Thoracic aorta (tissue), 2 donors: Measurements from ENCODE around the gene KIAA1217. TPM values are rescaled to one million over a fixed set of nuclear protein-coding genes. Genes with fewer than 3 reads are reported as not detected.

Experiments
- ATAC-seq: fragments of 150-250 bp; one replicate; pipeline ENCODE4 v1.8.0; 2017; ENCODE audit warnings: low read depth; ENCODE audit not compliant: insufficient number of reproducible peaks, low FRiP score
- DNase-seq: peaks from one replicate; pipeline ENCODE4 v3.0.0-alpha.2; 2020; ENCODE audit warnings: low spot score
- H3K27ac ChIP-seq, 2 donors: fragments of 200-600 bp; sonication (generic); 1 replicate in 1 of 2; 2 replicates in 1 of 2; pipeline ENCODE4 v1.5.1; 2016; ENCODE audit warnings: mild to moderate bottlenecking in 2 of 2, moderate library complexity in 2 of 2
- H3K27me3 ChIP-seq: fragments of 200-600 bp; sonication (generic); replicated peaks from 2 replicates; pipeline ENCODE4 v1.6.0; 2016; ENCODE audit warnings: mild to moderate bottlenecking; ENCODE audit not compliant: insufficient read depth
- H3K36me3 ChIP-seq: fragments of 200-600 bp; sonication (generic); one replicate; pipeline ENCODE4 v1.5.1; 2016
- H3K4me1 ChIP-seq, 2 donors: fragments of 200-600 bp; sonication (generic); 1 replicate in 1 of 2; 2 replicates in 1 of 2; pipeline versions ENCODE4 v1.5.1 to v1.6.0; 2016; ENCODE audit warnings: low read depth in 2 of 2, mild to moderate bottlenecking in 1 of 2; ENCODE audit not compliant: control insufficient read depth in 1 of 2
- H3K4me3 ChIP-seq: fragments of 200-600 bp; sonication (generic); 2 replicates; pipeline ENCODE4 v1.5.1; 2016; ENCODE audit warnings: mild to moderate bottlenecking
- H3K9me3 ChIP-seq: fragments of 200-600 bp; sonication (generic); 2 replicates; pipeline ENCODE4 v1.5.1; 2016
- CTCF ChIP-seq: fragments of 200-600 bp; sonication (generic); IDR thresholded peaks from one replicate; pipeline ENCODE4 v1.5.1; 2019; ENCODE audit warnings: antibody characterized with exemption
- total RNA-seq, 2 donors: library from RNA; depleted of rRNA; stranded (reverse); fragments of >200 nt; gene quantifications; one replicate each; pipeline versions ENCODE4 v1.1.0 to v1.2.3, GENCODE V29; 2016

Gene KIAA1217
- total RNA-seq, 2 donors from 2014 or later = 15.2 to 15.6 TPM

GRCh38 chr10:24249829-24250415 lies 41.0 kb downstream of the KIAA1217 start:
- Histone ChIP-seq H3K4me3 (no peak overlapping the region), H3K36me3 (no peaks in the 10 kb centered on the region), H3K9me3 (no peaks in the 10 kb centered on the region), H3K27me3 (no peaks in the 10 kb centered on the region), H3K27ac (no peak overlapping the region), H3K4me1 (peaks cover 0 to 6% of the 10 kb centered on the region in 2 donors)
- TF ChIP-seq CTCF = no peak
- no peak for DNase-seq
- no peak for ATAC-seq

GRCh38 chr10:24251547-24251946 lies 42.6 kb downstream of the KIAA1217 start:
- no peak overlapping the region for H3K27ac ChIP-seq
- H3K36me3 ChIP-seq = no peaks in the 10 kb centered on the region
- H3K27me3 ChIP-seq = no peaks in the 10 kb centered on the region
- no peak overlapping the region for H3K4me3 ChIP-seq
- no peak for DNase-seq
- no peak for TF ChIP-seq CTCF
- no peaks in the 10 kb centered on the region for H3K9me3 ChIP-seq
- no peak for ATAC-seq
- H3K4me1 ChIP-seq = peaks cover 0 to 19% of the 10 kb centered on the region in 2 donors

GRCh38 chr10:24254180-24254579 lies 45.2 kb downstream of the KIAA1217 start:
- Histone ChIP-seq H3K9me3 (no peaks in the 10 kb centered on the region), H3K27ac (no peak overlapping the region), H3K4me3 (no peak overlapping the region), H3K27me3 (no peaks in the 10 kb centered on the region), H3K4me1 (peaks cover 0 to 21% of the 10 kb centered on the region in 2 donors), H3K36me3 (no peaks in the 10 kb centered on the region)
- ATAC-seq = no peak
- DNase-seq = no peak
- TF ChIP-seq CTCF = no peak

GRCh38 chr10:24255115-24255880 lies 46.4 kb downstream of the KIAA1217 start:
- Histone ChIP-seq H3K9me3 (no peaks in the 10 kb centered on the region), H3K4me1 (peaks cover 0 to 21% of the 10 kb centered on the region in 2 donors), H3K27me3 (no peaks in the 10 kb centered on the region), H3K36me3 (no peaks in the 10 kb centered on the region), H3K27ac (no peak overlapping the region), H3K4me3 (no peak overlapping the region)
- no peak for TF ChIP-seq CTCF
- no peak for ATAC-seq
- no peak for DNase-seq

- no peak overlapping the region for H3K27ac ChIP-seq
- no peak for ATAC-seq
Measured at GRCh38 chr10:24255881-24256311, 47.0 kb downstream of the KIAA1217 start.

More at GRCh38 chr10:24255881-24256311, 47.0 kb downstream of the KIAA1217 start:
- no peak overlapping the region for H3K4me3 ChIP-seq
- no peak for TF ChIP-seq CTCF
- peaks cover 0 to 25% of the 10 kb centered on the region in 2 donors for H3K4me1 ChIP-seq
- H3K27me3 ChIP-seq = no peaks in the 10 kb centered on the region
- H3K9me3 ChIP-seq = no peaks in the 10 kb centered on the region
- DNase-seq = no peak
- no peaks in the 10 kb centered on the region for H3K36me3 ChIP-seq
